Stimulated activated CD8-positive, alpha-beta memory T cell treated with anti-CD3 and anti-CD28 coated beads, Interleukin-7, amount 100 ng/mL, for 4 hours (primary cell): Measurements from ENCODE around the gene OR2S2.

Source experiments
- DNase-seq, 2 donors: peaks; one replicate each; pipeline ENCODE4 v3.0.0-alpha.2; 2020; ENCODE audit warnings: low read depth in 2 of 2

OR2S2 gene

DNA sequence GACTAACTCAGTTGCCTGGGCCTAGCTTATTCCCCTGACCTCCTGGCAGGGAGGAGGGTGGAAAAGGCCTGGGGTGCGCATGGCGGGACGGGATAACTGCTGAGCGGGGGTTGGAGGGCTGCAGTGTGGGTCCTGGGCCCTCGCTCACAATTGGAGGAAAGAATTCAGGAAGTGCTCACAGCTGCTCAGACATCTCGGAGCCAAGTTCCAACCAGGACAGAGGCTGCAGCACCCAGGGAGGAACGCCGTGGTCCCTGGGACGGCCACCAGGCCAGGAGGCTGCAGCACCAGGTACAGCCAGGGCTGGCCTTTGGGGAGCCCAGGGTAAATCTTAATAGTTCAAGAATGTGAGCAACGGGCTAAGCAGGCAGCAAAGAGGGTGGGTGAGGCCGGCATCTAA, 48.7 kb downstream of the OR2S2 start, which contains the start of gene SPAAR:
Gene SPAAR (plus strand): TSS at position 217 of the 400 bp plus-strand sequence. CDS start 974 bp downstream, outside the sequence.
- no peak for DNase-seq

DNA sequence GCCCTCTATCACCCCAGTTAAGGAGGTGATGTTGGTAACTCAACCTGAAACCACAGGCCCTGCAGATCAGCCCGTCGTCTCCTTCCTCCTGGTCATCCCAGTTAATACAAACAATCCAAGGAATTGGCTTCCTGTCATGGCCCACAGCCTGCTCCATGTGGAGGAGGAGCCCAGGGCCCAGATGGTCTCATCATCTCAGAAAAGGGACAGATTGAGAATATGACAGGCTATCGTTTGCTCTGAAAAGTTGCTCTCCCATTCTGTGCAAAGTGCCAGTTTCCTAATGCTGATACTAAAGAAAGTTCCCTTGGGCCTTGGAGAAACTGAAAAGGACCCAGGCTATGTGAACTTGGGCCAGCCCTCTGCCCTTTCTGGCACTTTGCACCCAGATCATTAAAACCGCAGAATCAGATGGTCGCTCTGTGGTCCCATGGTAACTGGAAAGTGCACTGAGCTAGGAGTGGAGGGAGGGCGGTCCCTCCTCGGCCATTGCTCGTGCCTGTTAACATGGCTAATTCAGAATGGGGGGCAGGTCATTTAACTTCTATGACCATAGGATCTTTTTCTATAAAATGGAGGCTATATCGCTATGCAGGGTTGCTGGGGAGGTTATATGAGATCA, 49.3 kb downstream of the OR2S2 start:
- DNase-seq = no peak

DNA sequence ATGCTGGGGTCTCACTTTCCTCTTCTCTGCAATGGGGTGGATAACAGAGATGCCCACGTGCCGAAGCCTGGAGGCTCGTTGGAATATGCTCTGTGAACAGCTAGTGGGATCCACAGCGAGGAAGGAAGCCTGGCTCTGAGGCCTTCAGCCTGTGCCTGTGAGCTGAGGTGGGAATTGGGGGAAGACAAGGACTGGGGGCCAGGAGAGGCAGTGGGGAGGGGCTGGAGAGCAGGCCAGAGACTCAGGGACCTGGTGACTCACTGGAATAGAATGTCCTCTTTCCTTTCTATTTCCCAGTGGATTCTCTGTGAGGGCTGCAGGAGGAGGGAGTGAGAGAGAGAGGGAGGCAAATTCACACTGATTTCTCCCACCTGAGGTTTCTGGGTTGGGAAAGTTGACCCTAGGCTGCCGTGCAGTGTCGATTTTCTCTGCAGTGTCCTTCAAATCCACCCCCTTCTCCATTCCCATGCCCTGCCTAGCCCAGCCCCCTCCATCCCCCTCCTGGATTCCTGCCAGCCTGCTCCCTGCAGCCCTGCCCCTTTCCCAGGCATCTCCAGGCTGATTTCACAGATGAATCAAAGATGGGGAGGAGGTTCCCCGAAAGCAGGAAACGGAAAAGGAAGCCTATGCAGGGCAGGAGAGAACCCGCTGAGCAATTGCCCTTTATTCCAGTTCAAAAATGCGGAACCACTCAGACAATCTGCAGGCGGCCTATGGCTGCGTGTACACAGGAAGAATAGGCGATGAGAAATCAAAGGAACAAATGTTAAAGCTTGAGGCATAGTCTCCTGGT, 50.0 kb downstream of the OR2S2 start:
- DNase-seq = no peak
